Stimulated activated CD4-positive, alpha-beta T cell treated with anti-CD3 and anti-CD28 coated beads, Interleukin-4, amount 100 ng/mL, for 24 hours (primary cell): ENCODE measurements around the gene ADH6.
"Not testable (repeated sequence)": the region's sequence is repeated elsewhere in the genome, so short reads cannot be mapped to it uniquely, and the experiment has no call there.

Experiments used
- DNase-seq: peaks from one replicate; pipeline ENCODE4 v3.0.0-alpha.2; 2020

Gene ADH6

DNA sequence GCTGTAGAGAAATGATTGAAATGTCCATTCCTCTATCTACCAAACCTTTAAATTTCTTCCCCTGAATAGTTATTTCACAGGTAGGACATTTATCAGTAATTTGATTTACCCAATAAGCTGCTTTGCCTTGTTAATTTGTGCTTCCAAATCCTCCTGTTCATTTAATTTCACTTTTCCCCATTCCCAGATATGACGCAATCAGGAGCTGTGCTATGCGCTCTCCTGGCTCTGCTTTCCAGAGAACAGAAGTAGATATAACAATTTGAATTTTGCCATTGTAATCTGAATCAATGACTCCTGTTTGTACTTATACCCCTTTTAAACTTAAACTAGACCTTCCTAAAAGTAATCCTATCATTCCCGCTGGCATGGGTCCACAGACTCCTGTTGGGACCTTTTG is 29.1 kb downstream of the ADH6 start:
- not testable (repeated sequence) for DNase-seq

DNA sequence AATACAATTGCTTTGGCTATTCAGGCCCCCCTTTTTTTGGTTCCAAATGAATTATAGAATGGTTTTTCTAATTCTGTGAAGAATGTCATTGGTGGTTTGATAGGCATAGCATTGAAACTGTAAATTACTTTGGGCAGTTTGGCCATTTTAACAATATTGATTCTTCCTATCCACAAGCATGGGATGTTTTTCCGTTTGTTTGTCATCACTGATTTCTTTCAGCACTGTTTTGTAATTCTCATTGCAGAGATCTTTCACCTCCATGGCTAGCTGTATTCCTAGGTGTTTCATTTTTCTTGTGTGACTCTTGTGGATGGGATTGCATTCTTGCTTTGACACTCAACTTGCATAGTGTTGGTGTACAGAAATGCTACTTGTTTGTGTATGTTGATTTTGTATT is 33.0 kb downstream of the ADH6 start:
- no peak for DNase-seq

DNA sequence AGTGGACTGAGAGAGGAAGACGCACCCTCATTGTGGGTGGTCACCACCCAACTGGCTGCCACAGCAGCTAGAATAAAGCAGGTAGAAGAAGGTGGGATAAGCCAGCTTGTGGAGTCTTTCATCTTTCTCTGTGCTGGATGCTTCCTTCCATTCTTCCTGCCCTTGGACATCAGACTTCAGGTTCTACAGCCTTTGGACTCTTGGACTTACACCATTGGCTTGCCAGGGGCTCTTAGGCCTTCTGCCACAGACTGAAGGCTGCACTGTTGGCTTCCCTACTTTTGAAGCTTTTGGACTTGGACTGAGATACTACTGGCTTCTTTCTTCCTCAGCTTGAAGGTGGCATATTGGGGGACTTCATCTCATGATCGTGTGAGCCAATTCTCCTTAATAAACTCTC is 33.5 kb downstream of the ADH6 start:
- no peak for DNase-seq

DNA sequence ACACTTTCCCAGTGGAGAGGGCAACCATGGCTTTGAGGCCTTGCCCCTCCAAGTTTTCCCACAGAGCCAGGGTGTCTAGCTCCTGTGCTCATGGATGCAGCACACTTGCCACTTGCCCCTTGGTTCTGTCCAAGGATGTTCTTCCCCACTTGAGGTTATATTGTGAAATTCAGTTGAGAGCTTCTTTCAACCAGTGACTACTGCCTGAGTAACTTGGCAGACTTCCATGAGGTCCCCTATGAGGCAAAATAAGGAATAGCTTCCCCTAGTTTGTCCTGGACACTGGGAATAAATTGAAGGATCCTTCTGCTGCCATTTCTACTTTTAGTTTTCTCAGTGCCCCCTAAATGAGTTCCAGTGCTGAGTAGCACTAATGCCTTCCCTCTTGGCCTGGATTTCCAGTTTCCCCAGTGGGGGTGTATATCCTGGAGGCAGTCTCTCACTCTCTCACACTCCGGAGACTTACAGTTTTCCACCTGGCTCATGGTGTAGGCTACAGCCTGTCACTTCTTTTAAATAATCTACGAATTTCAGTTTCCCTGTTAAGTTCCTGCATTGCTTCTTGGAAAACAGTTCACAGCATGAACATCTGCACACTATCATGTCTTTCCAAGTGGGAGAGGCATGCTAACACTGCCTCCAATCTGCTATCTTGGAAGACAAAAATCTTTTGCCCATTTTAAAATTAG is 38.5 kb downstream of the ADH6 start:
- no peak for DNase-seq

DNA sequence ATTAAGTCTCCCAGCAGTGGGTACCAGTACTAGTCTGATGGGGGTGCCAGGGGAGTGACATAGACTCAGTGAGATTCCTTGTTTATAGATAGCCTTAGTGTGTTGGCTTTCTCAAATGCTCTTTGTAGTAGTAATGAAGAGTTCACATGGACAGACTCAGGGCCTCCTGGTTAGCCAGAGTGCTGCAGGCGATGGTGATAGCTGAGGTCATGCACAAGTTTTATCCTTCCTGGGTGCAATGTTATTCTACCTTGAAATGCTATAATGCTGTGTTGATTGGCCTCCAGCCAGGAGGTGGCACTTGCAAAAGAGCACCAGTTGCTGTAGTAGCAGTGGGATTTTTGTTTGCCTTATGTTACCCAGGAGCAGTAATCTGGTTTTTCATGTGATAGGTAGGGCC is 39.4 kb downstream of the ADH6 start:
- DNase-seq = no peak

DNA sequence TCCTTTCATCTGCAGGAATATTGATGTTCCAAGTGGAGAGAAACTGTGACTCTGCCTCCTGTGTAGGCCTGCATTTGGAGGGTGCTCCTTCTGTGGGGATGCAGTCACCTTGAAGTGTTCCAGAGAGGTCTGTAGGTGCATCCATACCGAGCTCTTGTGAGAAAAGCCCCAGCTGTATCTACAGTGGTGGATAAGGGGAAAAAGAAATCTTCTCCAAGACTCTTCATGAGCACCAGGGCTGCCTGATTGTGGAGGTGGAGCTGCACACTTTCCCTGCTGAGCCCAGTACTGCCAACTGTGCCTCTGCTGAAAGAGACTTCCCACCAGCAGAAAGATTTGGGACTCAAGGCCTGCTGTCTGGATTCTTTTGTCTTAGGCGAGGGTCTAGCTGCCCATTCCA is 39.9 kb downstream of the ADH6 start:
- no peak for DNase-seq

DNA sequence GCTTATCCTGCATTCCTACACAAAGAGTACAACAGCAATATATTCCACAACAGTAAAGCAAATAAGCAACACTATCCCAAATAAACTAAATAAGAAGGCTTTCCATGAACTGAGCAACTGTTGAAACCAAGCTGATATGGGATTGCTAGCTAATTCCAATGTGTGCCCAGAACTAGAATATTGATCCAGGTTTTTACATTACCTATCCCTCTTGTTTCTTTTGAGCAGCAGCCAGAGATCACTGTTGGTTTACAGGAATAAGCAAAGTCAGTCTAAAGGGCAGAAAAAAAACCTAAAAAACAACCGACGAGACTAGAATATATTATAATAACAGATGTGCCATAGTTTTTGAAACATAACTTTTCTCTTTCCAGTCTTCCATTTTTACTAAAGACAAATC is 52.5 kb downstream of the ADH6 start:
- DNase-seq = no peak

DNA sequence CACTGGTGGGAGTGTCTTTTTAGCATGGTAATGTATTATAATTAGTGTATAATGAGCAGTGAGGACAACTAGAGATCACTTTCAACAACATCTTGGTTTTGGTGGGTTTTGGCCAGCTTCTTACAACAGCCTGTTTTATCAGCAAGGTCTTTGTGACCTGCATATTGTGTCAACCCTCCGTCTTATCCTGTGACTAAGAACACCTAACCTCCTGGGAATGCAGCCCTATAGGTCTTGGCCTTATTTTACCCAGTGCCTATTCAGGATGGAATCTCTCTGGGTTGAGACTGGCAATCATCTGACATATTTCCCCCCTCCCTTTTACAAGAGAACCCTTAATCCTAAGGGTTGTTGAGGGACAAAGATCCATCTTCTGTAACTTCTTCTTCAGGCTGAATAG is 53.1 kb downstream of the ADH6 start:
- no peak for DNase-seq

DNA sequence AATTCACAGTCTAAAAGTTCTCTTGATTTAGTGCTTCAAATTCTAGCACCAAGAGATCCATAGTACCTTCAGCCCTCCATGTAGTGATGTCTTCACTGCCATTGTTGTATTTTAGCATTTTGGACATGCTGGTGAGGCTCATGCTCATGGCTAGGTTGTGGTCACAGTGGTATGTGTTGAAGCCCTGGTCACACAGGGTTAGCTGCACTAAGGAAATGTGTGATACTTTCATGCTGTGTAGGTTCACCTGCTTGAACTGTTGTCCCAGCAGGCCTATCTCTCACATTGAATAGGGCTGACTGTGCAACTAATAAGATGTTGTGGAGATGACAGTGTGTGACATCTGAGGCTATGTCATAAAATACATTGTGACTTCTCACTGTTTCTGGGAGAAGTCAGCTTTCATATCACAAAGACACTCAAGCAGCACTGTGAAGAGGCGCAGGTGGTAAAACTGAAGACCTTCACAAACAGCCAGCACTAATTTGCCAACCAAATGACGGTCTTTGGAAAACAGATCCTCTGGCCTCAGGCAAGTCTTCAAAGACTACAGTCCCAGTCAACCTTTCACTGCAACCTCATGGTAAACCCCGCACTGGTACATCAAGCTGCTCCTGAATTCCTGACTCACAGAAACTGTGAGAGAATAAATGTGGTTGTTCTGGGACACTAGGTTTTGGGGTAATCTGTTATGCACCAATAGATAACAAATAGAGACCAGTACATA is 57.5 kb downstream of the ADH6 start:
- no peak for DNase-seq

DNA sequence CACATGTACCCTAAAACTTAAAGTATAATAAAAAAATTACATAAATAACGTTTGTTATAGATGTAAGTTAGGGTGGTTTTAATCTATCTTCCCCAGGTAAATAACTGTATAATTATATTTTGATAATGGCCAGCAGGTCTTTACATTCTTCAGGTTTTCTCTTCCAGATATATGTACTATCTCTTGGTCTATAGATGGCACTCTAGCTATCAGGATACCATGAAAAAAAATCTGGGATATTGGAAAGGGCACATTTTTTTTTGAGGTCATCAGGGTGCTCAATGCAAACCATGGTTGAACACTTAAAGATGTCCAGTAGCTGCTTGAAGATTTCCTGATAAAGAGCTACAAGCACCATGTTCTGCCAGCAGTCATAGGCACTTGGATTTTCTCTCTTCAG is 59.3 kb downstream of the ADH6 start:
- DNase-seq = no peak

DNA sequence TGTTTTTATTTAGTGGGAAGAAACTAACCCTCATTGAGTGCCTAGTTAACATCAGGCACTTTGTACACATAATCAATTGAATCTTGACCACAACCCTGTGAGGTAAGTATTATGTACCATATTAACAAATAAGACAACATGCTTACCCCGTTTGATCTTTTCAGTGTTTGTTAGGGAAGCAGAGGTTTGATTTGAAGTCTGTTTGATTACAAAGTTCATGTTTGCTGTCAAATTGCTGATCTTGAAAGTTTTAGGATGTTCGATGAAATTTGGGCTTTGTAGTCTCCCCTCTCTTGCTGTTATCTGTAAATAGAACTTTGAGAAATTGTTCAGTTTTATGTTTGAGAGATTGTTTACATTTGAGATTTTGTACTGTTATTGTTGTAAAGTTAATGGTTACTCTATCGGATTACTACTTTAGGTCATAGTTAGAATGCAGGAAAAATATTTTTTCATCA is 61.5 kb downstream of the ADH6 start:
- no peak for DNase-seq

DNA sequence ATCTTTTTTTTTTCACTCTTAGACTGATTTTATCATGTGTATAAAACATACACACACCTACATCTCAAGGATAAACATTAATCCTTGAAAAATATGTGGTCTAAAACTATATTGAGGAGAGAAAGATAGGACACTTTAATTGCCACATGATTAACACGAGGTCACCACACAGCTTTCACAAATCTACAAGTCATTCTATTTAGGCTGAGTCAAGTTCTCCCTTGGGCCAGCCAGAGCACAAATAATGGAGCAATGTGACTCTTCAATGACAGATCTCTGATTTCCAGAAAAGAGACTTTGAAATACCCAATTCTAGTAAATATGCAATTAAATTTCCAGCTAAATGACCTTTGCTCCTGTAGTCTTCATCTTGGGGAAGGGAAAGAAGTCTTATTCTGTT is 62.1 kb downstream of the ADH6 start:
- DNase-seq = no peak

DNA sequence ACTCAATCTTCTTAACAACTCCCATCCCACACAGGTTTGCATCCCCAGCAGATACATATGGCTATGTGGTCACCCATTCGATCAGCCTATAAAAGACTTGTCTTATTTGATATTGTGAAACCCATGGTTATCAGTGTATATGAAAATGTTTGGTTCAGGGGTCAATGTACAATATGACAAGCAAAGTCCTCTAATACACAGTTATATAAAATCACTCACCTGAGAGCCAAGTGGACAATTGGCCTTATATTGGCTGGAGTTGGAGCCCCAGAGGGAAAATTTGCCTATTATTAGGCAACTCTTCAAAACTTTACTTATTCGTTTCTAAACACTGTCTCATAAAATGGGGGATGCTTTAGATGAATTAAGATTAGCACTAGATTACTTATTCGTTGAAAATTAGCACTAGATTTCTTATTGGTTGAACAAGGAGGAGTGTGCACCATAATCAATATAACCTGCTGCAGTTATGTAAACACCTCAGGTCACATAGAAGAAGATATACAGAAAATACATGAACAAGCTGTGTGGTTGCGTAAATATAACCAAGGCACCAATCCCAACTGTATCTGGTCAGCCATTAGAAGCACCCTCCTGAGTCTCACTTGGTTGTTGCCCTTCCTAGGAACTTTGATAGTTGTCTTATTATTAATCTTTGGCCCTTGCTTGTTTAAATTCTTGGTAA is 64.2 kb downstream of the ADH6 start:
- DNase-seq = no peak
